SHP77 treated with DMSO at 0.1 percent for 48 hours (cell line): ENCODE data around the gene KLC4.
"Not testable (repeated sequence)": the region's sequence is repeated elsewhere in the genome, so short reads cannot be mapped to it uniquely, and the experiment has no call there.

Experiments used
- DNase-seq: peaks from one replicate; lab custom pipeline; 2025; lab: John Stamatoyannopoulos, UW

KLC4 gene

DNA sequence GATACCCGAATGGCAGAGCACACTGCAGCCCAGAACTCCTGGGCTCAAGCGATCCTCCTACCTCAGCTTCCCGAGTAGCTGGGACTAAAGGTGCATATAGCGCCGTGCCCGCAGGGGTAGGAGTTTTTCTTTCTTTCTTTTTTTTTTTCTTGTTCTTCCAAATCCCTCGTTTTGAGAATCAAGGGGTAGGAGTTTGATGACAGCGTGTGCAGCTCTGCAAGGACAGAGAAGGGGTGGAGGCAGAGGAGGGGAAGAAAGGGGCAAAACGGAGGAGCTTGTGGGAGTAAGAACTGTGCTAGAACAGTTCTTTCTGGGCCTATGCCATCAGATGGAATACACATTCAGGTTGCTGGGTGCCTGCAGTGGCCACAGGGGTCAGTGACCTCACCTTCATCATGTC lies 22.7 kb upstream of the KLC4 start:
- DNase-seq: no peak

GRCh38 chr6:43037197-43037596 lies 22.2 kb upstream of the KLC4 start:
- no peak for DNase-seq

- no peak for DNase-seq
These were observed 21.7 kb upstream of the KLC4 start for GRCh38 chr6:43037706-43038105.

DNA sequence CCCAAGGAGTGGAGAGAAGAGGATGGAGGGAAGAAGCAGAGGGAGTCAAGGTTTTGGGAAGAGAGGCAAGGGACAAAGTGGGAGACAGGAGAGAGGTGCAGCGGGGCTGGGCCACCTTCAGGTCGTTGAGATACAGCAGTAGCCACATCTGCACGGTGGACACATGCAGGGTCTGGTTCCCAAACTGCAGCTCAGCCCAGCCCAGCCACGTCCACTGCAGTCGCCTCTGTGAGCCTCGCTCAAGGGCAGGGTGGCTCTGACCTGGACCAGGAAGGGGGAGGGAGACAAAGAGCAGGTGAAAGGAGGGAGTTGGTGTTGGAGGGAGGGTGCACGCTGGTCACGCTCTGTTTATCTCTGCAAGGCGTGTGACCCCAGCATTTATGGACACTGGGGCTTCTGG lies 20.7 kb upstream of the KLC4 start:
- DNase-seq: no peak

- DNase-seq: no peak
These were observed 18.7 kb upstream of the KLC4 start for GRCh38 chr6:43040542-43041257.

- DNase-seq: not testable (repeated sequence)
These were observed 18.0 kb upstream of the KLC4 start for GRCh38 chr6:43041475-43041874.

- no peak for DNase-seq
These were observed 16.1 kb upstream of the KLC4 start for GRCh38 chr6:43043310-43043709.

DNA sequence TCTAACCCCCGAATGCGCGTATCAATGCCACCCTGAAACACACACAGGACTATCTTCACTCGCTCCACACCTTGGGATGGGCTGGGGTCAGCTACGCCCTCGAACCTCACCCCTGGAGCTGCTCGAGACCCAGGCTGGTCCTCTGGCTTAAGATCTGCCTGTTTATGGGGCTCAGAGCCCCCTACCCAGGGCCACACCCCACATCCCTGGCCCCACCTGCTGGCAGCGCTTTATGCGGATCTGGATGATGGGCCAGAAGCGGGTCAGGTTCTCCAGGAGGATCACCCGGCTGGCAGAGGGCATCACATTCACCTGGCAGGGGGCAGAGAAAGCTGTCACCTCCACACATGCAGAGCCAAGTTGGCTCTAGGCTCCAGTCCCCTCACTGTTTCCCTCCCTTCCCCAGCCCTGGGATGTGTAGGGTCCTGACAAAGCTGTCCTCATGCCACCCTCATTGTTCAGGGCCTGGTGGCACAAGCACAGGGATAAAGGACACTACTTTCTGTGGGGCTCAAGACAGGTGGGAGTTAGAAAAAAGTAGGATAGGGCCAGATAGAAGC lies 14.0 kb upstream of the KLC4 start:
- DNase-seq: no peak

DNA sequence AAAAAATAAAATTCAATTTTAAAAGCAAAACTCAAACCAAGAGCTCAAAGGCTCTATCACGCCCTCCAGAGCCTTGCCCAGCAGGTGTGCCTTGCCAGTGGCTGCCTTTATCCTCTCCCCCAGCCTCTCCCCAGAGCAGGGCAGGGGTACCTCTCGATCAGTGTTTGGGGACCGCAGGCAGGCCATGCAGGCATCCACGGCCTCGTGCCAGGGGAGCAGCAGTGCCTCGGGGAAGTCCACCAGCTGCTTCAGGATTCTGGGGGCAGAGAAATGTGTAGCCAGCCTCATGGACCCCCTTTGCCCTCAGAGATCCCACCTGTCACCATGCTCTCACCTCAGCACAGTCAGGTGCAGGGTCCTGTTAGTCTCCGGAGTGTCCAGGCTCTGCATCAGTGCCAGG lies 11.4 kb upstream of the KLC4 start:
- DNase-seq: no peak

DNA sequence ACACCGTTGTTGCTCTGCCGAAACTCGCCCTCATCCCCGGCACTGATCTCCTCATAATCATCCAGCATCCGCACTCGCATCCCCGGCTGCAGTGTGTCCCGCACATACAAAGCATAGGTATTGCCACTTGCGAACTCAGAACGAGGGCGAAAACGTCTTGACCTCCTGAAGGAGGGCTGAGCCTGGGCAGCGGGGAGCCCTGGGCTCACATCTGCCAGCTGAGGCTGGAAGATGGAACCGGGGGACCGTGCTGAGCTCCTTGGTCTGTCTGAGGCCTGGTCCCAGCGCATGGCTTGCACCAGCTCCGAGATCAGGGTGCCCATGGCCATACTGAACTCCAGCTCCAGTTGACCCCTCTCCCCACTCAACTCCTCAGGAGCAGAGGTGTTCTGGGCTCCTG lies 8.4 kb upstream of the KLC4 start:
- no peak for DNase-seq

DNA sequence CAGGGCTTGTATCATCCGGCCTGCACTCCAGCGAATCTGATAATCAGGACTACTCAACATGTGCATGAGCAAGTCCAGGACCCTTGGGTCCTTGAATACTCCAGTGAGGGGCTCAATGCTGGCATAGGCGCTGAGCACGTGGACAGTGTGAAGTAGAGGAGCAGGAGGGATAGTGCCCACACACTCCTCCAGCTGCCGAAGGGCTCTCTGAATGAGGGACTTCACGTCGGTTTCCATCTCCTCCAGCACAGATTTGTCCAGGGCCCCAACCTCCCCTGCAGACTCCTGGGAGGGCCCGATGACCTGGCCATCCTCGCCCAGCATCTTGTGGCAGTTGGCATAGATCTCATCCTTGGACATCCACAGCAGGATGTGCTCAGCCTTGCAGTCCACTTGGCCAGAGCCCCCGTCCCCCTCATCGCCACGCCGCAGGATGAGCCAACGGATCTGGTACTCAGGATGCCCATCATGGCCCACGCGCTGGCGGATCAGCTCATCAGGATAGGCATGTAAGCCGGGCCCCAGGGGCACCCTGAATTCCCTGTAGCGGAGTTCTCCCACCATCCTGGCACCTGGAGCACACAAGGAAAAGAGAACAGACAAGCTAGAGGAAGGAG lies 7.1 kb upstream of the KLC4 start:
- DNase-seq: no peak

DNA sequence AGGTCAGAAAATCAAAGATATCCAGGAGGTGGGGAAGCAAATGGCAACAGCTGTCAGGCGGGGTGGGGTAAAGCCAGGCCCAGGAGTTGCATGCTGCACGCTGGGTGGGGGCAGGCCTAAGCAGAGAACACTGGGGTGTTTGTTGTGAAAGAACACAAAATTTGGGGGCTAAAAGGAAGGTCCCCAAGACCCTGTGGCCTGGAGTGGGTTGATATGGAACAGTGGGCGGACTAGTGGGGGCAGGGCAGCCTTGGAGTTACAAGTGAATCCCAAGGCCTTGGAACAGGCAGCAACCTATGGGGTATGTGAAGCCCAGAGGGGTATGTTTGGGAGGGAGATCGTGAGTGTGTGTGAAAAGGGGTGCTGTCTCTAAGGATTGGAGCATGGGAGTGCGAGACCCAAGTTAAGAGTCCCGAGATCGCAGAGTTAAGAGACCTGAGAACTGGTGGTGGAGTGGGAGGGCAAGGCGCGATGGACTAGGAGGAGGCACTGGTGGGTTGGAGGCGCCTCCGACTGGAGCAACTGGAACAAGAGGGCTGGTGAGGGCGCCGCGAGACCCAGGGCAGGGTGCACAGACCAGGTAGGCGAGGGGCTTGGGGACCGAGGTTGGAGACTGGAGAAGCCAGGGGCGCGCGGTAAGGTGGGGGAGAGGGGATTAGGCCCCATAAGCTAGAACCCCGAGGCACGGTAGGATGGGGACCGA lies 6.4 kb upstream of the KLC4 start:
- DNase-seq: no peak

- peak; percentile 83 for DNase-seq
These were observed 5.8 kb upstream of the KLC4 start, which contains the start of gene CUL7 for GRCh38 chr6:43053545-43054205. CUL7 (minus strand) TSS chr6:43053851; CDS start chr6:43052788, 1,063 bp downstream.

DNA sequence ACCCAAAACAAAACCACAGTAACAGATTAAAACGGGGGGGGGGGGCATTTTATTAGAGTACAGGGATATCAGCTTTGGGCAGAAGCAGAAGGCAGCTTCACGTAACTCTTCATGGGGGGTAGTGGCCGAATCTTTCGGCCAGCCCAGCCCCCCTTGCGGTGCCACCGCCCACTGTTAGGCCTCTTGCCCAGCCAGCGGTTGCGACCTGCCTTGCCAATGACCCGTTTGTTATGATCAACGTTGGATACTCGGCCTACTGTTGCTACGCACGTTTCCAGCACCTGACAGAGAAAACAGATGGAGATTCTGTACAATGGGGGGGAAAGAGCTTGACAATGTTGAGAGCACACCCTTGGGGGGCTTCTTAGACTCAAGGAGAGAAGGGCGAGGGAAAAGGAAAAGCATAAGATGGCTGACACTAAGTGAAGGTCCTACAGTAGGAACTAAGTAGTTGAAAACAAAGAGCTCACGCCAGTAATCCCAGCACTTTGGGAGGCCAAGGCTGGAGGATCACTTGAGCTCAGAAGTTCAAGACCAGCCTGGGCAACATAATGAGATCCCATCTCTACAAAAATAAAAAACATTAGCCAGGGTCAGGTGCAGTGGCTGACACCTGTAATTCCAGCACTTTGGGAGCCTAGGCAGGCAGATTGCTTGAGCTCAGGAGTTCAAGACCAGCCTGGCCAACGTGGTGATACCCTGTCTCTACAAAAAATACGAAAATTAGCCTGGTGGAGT lies 5.1 kb upstream of the KLC4 start:
- DNase-seq: no peak

DNA sequence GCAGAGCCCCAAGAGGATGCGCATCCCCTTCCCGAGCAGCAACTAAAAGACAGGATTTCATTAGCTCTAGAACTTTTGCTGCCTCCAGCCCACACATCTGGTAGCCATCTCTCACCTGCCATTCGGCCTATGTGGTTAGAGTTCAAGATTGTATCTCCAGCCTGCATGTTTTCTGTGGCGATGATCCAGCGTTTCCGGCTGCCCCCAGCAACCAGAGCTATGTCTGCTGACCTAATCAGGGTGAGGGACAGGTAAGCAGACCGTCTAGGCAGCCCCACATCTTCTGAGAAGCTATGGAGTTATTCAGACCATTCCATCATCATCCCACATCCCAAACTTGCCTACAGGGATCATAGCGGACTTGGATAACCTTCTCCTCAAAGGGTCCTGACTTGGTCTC lies 3.5 kb upstream of the KLC4 start:
- no peak for DNase-seq

DNA sequence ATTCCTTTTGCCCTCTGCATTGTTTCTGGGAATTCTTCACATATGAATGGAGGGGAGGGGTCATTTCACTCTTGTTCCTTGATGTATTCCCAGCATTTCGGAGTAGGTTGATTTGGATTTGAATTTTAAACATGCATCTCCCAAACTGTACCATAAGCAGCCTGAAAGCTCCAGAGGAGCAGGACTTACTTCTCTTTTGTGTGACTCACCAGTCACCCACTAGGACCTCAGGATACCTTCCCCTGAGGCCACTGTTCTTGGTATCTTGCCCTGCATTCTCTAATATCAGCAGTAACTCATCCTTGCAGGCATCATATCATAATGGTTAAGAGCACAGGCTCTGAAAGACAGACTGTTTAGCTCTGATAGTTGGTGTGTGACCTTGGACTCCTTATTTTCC lies 900 bp upstream of the KLC4 start:
- no peak for DNase-seq

DNA sequence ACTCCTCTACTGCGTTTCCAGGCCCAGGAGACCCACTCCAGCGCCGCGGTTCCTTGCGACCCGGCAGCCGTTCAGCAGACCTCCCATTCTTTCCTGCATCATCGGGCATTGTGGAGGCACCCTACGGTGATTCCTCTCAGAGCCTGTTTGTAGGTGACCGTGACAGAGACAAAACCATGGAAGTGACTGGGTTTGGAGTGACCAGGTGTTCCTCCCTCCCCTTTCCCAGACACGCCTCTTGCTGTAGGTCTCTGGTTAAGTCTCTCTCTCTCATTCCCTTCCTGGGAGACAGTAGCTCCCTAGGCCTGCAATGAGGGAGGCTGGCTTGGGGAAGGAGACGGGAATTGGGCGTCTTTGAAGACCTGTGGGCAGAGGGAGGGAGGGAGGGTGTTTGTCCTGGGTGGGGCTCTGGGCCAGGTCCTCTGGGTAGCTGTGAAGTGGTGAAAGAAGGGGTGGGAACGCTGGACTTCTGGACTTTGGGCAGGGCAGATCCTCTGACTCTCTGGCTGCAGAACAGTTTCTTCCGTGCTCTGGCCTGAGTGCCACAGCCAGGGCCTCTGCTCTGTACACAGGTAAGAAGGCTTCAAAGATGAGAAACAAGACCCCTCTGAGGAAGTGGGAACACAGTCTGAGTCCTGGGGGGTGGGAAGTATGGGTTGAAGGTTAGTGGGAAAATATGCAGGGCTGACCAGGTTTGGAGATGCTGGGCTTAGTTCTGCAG lies 763 bp downstream of the KLC4 start:
- no peak for DNase-seq

DNA sequence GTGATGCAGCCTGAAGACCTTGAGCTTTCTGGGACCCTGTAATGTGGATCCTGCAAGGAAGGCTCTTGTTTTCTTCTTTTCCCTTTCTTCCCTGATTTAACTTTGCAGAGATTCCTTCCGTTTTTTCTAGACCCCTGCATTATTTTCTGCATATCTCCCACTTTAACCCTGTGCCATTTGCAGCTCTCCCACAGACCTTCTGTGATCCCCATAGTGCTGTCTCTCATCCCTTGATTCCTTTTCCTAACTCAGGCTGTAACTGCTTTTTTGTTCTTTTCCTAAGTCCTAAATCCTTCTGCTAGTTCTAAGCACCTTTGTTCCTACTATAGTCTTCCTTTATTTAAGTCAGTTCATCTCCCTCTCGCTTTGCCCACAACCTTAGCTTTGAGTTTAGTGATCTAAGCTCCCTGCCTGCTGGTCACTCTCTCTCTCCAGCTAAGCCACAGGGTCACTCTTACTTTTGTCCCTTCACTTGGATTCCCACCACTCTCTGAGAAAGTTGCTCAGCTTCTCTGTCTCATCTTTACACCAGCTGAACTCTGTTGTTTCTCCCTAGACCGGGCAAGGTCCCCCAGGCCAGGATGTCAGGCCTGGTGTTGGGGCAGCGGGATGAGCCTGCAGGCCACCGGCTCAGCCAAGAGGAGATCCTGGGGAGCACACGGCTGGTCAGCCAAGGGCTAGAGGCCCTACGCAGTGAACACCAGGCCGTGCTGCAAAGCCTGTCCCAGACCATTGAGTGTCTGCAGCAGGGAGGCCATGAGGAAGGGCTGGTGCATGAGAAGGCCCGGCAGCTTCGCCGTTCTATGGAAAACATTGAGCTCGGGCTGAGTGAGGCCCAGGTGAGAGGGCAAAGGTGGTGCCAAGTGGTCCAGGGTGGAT lies 1.6 kb downstream of the KLC4 start:
- DNase-seq: no peak

- no peak for DNase-seq
These were observed 2.4 kb downstream of the KLC4 start for GRCh38 chr6:43061861-43062260.

- no peak for DNase-seq
These were observed 3.4 kb downstream of the KLC4 start for GRCh38 chr6:43062818-43063217.
